ENCODE measurements around the gene CDYL. TPM values are rescaled to one million over a fixed set of nuclear protein-coding genes. Genes with fewer than 3 reads are reported as not detected.

Gene CDYL
- polyA plus RNA-seq, 1 of the 3 experiments (the other 2 are of a cell fraction), result 13.3 TPM

DNA sequence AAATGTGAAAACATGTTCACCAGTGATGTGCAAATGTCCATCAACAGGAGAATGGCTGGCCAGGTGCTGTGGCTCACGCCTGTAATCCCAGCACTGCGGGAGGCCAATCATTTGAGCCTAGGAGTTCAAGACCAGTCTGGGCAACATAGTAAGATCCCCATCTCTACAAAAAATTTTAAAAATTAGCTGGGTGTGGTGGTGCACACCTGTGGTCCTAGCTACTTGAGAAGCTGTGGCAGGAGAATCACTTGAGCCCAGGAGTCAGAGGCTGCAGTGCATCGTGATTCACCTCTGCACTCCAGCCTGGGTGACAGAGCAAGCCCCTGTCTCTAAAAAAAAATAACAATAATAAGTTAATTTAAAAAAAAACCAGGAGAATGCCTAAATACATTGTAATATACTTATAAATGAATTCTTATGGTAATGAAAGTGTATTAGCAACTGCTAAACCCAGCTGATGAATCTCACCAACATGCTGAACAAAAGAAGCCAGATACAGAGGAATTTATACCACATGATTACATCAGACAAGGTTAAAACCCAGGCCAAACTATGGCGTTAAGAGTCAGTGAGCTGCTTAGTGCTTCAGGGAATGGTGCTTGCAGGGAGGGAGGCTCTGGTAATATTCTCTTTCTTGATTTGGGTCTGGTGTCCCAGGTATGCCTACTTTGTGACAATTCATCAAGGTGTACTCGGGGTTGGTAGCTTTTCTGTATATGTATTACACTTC is 191.3 kb downstream of the CDYL start:
- Histone ChIP-seq H3K79me2 (ENCODE audit: insufficient read depth) (no peaks in the 10 kb centered on the region), H3K4me3 (ENCODE audit: low read depth in 2 of 2, low read length in 1 of 2) (no peak overlapping the region), H4K20me1 (ENCODE audit: insufficient read depth) (no peaks in the 10 kb centered on the region), H3K27ac (ENCODE audit: low read depth in 2 of 2, low read length in 1 of 2) (no peak overlapping the region), H3K9me2 (no peaks in the 10 kb centered on the region), H3K9ac (no peak overlapping the region), H3F3A (replicated peaks; ENCODE audit: insufficient read depth) (no peaks in the 10 kb centered on the region), H3K4me1 (ENCODE audit: control insufficient read depth in 1 of 2, insufficient read depth in 2 of 2, low read depth in 1 of 2, low read length in 1 of 2) (no peaks in the 10 kb centered on the region; a peak in 1 of 4 replicates), H3K9me3 (no peaks in the 10 kb centered on the region), H3K27me3 (ENCODE audit: insufficient read depth) (no peaks in the 10 kb centered on the region), H3K4me2 (no peak overlapping the region), H3K36me3 (replicated peaks in 1 of 2; ENCODE audit: control insufficient read depth in 1 of 2, insufficient read depth in 2 of 2, low read length in 1 of 2) (no peaks in the 10 kb centered on the region), H2AFZ (ENCODE audit: low read depth) (no peak overlapping the region)
- 75% methylated on average over 5 of the region's 5 CpGs for WGBS (ENCODE audit: low lambda C conversion rate)
- POLR2A ChIA-PET, result no interaction called here
- no peak for DNase-seq
- no peak for TF ChIP-seq SMC3 (IDR thresholded peaks at IDR 0.05; ENCODE audit: low read depth, low read length)
- TF ChIP-seq TCF12 (IDR thresholded peaks at IDR 0.05), result no peak
- TF ChIP-seq, protein P1, sequence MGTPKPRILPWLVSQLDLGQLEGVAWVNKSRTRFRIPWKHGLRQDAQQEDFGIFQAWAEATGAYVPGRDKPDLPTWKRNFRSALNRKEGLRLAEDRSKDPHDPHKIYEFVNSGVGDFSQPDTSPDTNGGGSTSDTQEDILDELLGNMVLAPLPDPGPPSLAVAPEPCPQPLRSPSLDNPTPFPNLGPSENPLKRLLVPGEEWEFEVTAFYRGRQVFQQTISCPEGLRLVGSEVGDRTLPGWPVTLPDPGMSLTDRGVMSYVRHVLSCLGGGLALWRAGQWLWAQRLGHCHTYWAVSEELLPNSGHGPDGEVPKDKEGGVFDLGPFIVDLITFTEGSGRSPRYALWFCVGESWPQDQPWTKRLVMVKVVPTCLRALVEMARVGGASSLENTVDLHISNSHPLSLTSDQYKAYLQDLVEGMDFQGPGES (IDR thresholded peaks at IDR 0.05; ENCODE audit: low read depth, low read length), result no peak
- TF ChIP-seq, protein P2, sequence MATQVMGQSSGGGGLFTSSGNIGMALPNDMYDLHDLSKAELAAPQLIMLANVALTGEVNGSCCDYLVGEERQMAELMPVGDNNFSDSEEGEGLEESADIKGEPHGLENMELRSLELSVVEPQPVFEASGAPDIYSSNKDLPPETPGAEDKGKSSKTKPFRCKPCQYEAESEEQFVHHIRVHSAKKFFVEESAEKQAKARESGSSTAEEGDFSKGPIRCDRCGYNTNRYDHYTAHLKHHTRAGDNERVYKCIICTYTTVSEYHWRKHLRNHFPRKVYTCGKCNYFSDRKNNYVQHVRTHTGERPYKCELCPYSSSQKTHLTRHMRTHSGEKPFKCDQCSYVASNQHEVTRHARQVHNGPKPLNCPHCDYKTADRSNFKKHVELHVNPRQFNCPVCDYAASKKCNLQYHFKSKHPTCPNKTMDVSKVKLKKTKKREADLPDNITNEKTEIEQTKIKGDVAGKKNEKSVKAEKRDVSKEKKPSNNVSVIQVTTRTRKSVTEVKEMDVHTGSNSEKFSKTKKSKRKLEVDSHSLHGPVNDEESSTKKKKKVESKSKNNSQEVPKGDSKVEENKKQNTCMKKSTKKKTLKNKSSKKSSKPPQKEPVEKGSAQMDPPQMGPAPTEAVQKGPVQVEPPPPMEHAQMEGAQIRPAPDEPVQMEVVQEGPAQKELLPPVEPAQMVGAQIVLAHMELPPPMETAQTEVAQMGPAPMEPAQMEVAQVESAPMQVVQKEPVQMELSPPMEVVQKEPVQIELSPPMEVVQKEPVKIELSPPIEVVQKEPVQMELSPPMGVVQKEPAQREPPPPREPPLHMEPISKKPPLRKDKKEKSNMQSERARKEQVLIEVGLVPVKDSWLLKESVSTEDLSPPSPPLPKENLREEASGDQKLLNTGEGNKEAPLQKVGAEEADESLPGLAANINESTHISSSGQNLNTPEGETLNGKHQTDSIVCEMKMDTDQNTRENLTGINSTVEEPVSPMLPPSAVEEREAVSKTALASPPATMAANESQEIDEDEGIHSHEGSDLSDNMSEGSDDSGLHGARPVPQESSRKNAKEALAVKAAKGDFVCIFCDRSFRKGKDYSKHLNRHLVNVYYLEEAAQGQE (IDR thresholded peaks at IDR 0.05; ENCODE audit: low read depth, low read length), result no peak
- no peak for TF ChIP-seq RCOR1 (IDR thresholded peaks at IDR 0.05; ENCODE audit: low read length)
- TF ChIP-seq RFX5 (IDR thresholded peaks at IDR 0.05; ENCODE audit: low read length), result no peak
- TF ChIP-seq MEF2A (IDR thresholded peaks at IDR 0.05; ENCODE audit: borderline replicate concordance, low read depth), result no peak
- no peak for TF ChIP-seq RAD21 (IDR thresholded peaks at IDR 0.05; ENCODE audit: low read length)
- no peak for TF ChIP-seq CHD2 (IDR thresholded peaks at IDR 0.05; ENCODE audit: low read length, partially characterized antibody)
- no peak for TF ChIP-seq EZH2phosphoT487 (IDR thresholded peaks at IDR 0.05; ENCODE audit: borderline replicate concordance, low read depth)
- TF ChIP-seq SIN3A (IDR thresholded peaks at IDR 0.05; ENCODE audit: borderline replicate concordance, low read depth, low read length), result no peak
- no peak for TF ChIP-seq FOXJ3 (CRISPR knock-in tag; IDR thresholded peaks at IDR 0.05)
- no peak for TF ChIP-seq TEAD4 (IDR thresholded peaks at IDR 0.05; ENCODE audit: borderline replicate concordance, insufficient read depth)
- TF ChIP-seq, protein P3, sequence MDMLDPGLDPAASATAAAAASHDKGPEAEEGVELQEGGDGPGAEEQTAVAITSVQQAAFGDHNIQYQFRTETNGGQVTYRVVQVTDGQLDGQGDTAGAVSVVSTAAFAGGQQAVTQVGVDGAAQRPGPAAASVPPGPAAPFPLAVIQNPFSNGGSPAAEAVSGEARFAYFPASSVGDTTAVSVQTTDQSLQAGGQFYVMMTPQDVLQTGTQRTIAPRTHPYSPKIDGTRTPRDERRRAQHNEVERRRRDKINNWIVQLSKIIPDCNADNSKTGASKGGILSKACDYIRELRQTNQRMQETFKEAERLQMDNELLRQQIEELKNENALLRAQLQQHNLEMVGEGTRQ (IDR thresholded peaks at IDR 0.05; ENCODE audit: borderline replicate concordance, low read depth, low read length), result no peak
- TF ChIP-seq, protein P4, sequence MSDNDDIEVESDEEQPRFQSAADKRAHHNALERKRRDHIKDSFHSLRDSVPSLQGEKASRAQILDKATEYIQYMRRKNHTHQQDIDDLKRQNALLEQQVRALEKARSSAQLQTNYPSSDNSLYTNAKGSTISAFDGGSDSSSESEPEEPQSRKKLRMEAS (IDR thresholded peaks at IDR 0.05; ENCODE audit: low read depth), result no peak
- TF ChIP-seq ELF1 (IDR thresholded peaks at IDR 0.05), result no peak
- no peak for TF ChIP-seq NRF1 (IDR thresholded peaks at IDR 0.05; ENCODE audit: low read depth, low read length)
- TF ChIP-seq EP300 (IDR thresholded peaks at IDR 0.05; ENCODE audit: borderline replicate concordance in 1 of 2, low read depth in 1 of 2, low read length in 1 of 2), result no peak
- TF ChIP-seq POLR2AphosphoS5 (IDR thresholded peaks at IDR 0.05; ENCODE audit: low read depth, low read length), result no peak
- no peak for TF ChIP-seq JUND (IDR thresholded peaks at IDR 0.05)
- CTCF ChIA-PET, result interaction anchor here (1.7 kb wide), 1 partner anchor 32 kb away, joined by 4 read pairs; no protein-coding TSS in a partner anchor
